ENCODE measurements around the gene HCFC1R1.

HCFC1R1 gene

DNA sequence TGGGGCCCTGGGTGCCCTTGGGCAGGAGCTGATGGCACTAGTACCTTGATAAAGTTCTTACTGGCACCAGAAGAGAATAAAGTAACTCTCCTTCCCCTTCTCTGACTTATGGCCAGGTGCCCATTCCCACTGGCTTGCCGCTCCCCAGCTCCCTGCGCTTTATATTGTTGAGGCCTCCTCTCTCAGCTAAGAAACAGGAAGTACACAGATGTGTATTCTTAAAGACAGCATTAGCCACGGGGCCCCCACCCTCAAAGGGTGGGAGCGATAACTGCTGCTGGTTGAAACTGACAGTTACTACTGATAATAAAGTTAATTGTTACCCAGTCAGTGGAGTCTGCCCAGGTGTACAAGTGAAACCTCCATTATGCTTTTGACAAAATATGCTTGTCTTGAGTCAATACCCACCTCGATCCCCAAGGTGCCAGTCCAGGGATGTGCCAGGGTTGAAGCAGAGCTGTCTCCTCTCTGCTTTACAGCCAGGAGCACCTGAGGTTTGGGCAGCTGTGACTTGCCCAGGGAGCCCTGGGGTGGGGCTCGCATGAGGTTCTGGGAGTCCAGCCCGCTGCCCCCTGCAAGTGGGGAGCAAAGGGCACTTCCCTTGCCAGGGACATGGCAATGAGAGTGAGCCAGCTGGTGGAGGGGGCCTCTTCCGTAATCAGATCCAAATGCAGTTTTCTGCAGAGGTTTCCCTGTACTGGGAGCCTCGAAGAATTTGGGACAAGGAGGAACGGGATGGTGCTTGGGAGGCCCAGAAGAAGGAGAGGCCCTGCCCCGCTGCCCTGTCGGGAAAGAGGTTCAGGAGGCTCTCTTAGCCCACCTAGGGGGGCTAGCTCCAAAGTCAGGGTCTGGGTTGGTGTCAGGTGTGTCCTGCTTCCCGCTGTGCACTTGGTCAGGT is 16.4 kb downstream of the HCFC1R1 start:
- H3K4me3 ChIP-seq (ENCODE audit: low read length in 2 of 2) = no peak overlapping the region
- H3K36me3 ChIP-seq (ENCODE audit: control insufficient read depth in 2 of 2, insufficient read depth in 2 of 2, low read length in 2 of 2) = no peaks in the 10 kb centered on the region
- H3K9me3 ChIP-seq (ENCODE audit: control insufficient read depth in 2 of 2, low read length in 2 of 2) = no peaks in the 10 kb centered on the region
- peaks cover 10% of the 10 kb centered on the region for H3K4me1 ChIP-seq (ENCODE audit: control insufficient read depth, insufficient read depth, low read length)
- no peak overlapping the region for H3K9ac ChIP-seq (ENCODE audit: low read length in 2 of 2)
- H3K27me3 ChIP-seq (ENCODE audit: control insufficient read depth in 1 of 2, insufficient read depth in 2 of 2, low read length in 2 of 2) = peaks cover 44 to 54% of the 10 kb centered on the region in 2 donors
- no peak overlapping the region for H3K27ac ChIP-seq (ENCODE audit: low read length)

DNA sequence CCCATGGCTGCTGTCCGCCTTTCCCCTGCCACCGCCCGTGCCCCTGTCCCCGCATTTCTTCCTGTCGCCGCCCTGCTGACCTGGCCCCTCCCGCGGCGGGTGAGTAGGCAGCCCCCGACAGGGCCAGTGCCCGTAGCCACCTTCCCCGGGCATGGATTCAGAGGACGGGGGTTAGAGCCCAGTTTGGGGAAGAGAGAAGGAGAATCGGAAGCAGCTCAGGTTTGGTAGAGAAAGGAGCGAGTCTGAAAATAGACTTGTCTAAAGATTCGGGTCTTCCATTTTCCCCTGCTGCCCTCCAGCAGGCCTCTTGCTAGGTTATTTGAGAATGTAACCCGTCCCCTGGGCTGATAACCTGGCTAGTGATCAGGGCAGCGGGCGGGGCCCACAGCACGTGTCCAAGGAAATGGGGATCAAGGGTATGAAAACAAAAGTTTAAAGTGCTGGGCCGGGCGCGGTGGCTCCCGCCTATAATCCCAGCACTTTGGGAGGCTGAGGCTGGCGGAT is 18.9 kb downstream of the HCFC1R1 start:
- Histone ChIP-seq H3K4me1 (ENCODE audit: control insufficient read depth, insufficient read depth, low read length) (peaks cover 10% of the 10 kb centered on the region), H3K9ac (ENCODE audit: low read length in 2 of 2) (no peak overlapping the region), H3K36me3 (ENCODE audit: control insufficient read depth in 2 of 2, insufficient read depth in 2 of 2, low read length in 2 of 2) (no peaks in the 10 kb centered on the region), H3K27me3 (ENCODE audit: control insufficient read depth in 1 of 2, insufficient read depth in 2 of 2, low read length in 2 of 2) (peaks cover 36 to 39% of the 10 kb centered on the region in 2 donors), H3K27ac (ENCODE audit: low read length) (no peak overlapping the region), H3K4me3 (ENCODE audit: low read length in 2 of 2) (peak overlapping the region in 1 of 2 donors; percentile 40), H3K9me3 (ENCODE audit: control insufficient read depth in 2 of 2, low read length in 2 of 2) (no peaks in the 10 kb centered on the region)

GRCh38 chr16:3004319-3004718 is 19.4 kb downstream of the HCFC1R1 start:
- Histone ChIP-seq H3K27me3 (ENCODE audit: control insufficient read depth in 1 of 2, insufficient read depth in 2 of 2, low read length in 2 of 2) (peaks cover 34% of the 10 kb centered on the region in 2 donors), H3K36me3 (ENCODE audit: control insufficient read depth in 2 of 2, insufficient read depth in 2 of 2, low read length in 2 of 2) (no peaks in the 10 kb centered on the region), H3K27ac (ENCODE audit: low read length) (no peak overlapping the region), H3K9ac (ENCODE audit: low read length in 2 of 2) (no peak overlapping the region), H3K4me1 (ENCODE audit: control insufficient read depth, insufficient read depth, low read length) (peaks cover 10% of the 10 kb centered on the region), H3K9me3 (ENCODE audit: control insufficient read depth in 2 of 2, low read length in 2 of 2) (no peaks in the 10 kb centered on the region), H3K4me3 (ENCODE audit: low read length in 2 of 2) (no peak overlapping the region)

GRCh38 chr16:3003582-3004270 is 20.0 kb downstream of the HCFC1R1 start:
- H3K27me3 ChIP-seq (ENCODE audit: control insufficient read depth in 1 of 2, insufficient read depth in 2 of 2, low read length in 2 of 2) = peaks cover 29 to 32% of the 10 kb centered on the region in 2 donors
- H3K4me1 ChIP-seq (ENCODE audit: control insufficient read depth, insufficient read depth, low read length) = peaks cover 10% of the 10 kb centered on the region
- H3K4me3 ChIP-seq (ENCODE audit: low read length in 2 of 2) = peak overlapping the region in 1 of 2 donors; percentile 44
- no peak overlapping the region for H3K9ac ChIP-seq (ENCODE audit: low read length in 2 of 2)
- no peak overlapping the region for H3K27ac ChIP-seq (ENCODE audit: low read length)
- no peaks in the 10 kb centered on the region for H3K36me3 ChIP-seq (ENCODE audit: control insufficient read depth in 2 of 2, insufficient read depth in 2 of 2, low read length in 2 of 2)
- H3K9me3 ChIP-seq (ENCODE audit: control insufficient read depth in 2 of 2, low read length in 2 of 2) = no peaks in the 10 kb centered on the region

DNA sequence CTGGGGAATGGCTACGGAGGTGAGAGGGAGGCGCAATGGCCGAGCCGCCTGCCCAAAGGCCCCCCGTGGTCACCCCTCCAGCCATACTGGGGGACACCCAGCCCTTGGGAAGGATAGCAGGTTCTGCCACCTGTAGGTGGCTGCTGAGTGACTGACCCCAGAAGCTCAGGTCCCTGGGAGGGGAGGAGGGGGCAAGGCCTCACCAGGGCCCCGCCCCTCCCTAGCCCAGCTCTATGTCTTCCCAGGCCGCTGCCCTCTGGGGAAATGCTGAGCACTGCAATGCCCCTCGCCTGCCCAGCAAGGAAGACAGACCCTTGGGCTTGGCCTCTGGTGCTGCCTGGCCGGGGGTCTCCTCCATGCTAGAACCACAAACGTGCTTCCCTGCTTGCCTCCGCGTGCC is 22.4 kb downstream of the HCFC1R1 start:
- Histone ChIP-seq H3K4me1 (ENCODE audit: control insufficient read depth, insufficient read depth, low read length) (peaks cover 7% of the 10 kb centered on the region), H3K27ac (ENCODE audit: low read length) (no peak overlapping the region), H3K9me3 (ENCODE audit: control insufficient read depth in 2 of 2, low read length in 2 of 2) (no peaks in the 10 kb centered on the region), H3K36me3 (ENCODE audit: control insufficient read depth in 2 of 2, insufficient read depth in 2 of 2, low read length in 2 of 2) (no peaks in the 10 kb centered on the region), H3K4me3 (ENCODE audit: low read length in 2 of 2) (no peak overlapping the region), H3K27me3 (ENCODE audit: control insufficient read depth in 1 of 2, insufficient read depth in 2 of 2, low read length in 2 of 2) (peaks cover 10 to 11% of the 10 kb centered on the region in 2 donors), H3K9ac (ENCODE audit: low read length in 2 of 2) (no peak overlapping the region)

DNA sequence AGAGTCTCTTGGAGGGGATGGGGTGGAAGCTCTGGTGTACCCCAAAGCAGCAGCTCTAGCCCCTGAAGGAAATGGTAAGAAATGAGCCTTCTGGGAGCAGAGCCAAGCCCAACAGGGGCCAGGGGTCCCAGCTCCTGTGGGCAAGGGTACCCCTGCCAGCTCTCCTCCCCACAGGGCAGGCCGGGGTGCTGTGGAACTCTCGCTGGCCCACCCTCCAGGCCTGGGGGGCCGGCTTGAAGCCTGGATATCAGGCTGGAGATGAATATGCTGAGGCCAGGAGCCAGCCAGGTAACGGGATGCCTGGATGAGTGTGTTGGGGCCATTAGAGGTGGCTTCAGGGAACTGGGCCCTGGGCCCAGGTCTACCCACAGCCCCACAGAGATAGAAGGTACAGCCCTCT is 23.2 kb downstream of the HCFC1R1 start:
- H3K4me3 ChIP-seq (ENCODE audit: low read length in 2 of 2) = no peak overlapping the region
- peaks cover 7% of the 10 kb centered on the region for H3K4me1 ChIP-seq (ENCODE audit: control insufficient read depth, insufficient read depth, low read length)
- H3K27me3 ChIP-seq (ENCODE audit: control insufficient read depth in 1 of 2, insufficient read depth in 2 of 2, low read length in 2 of 2) = peaks cover 4 to 8% of the 10 kb centered on the region in 2 donors
- H3K36me3 ChIP-seq (ENCODE audit: control insufficient read depth in 2 of 2, insufficient read depth in 2 of 2, low read length in 2 of 2) = no peaks in the 10 kb centered on the region
- H3K27ac ChIP-seq (ENCODE audit: low read length) = no peak overlapping the region
- H3K9ac ChIP-seq (ENCODE audit: low read length in 2 of 2) = no peak overlapping the region
- no peaks in the 10 kb centered on the region for H3K9me3 ChIP-seq (ENCODE audit: control insufficient read depth in 2 of 2, low read length in 2 of 2)

- Histone ChIP-seq H3K9ac (ENCODE audit: low read length in 2 of 2) (no peak overlapping the region), H3K27ac (ENCODE audit: low read length) (no peak overlapping the region), H3K4me3 (ENCODE audit: low read length in 2 of 2) (no peak overlapping the region), H3K9me3 (ENCODE audit: control insufficient read depth in 2 of 2, low read length in 2 of 2) (no peaks in the 10 kb centered on the region), H3K36me3 (ENCODE audit: control insufficient read depth in 2 of 2, insufficient read depth in 2 of 2, low read length in 2 of 2) (no peaks in the 10 kb centered on the region), H3K4me1 (ENCODE audit: control insufficient read depth, insufficient read depth, low read length) (peaks cover 7% of the 10 kb centered on the region), H3K27me3 (ENCODE audit: control insufficient read depth in 1 of 2, insufficient read depth in 2 of 2, low read length in 2 of 2) (peaks cover 2 to 7% of the 10 kb centered on the region in 2 donors)
Measured at GRCh38 chr16:2999929-3000328, 23.8 kb downstream of the HCFC1R1 start.

GRCh38 chr16:2996298-2996697 is 27.4 kb downstream of the HCFC1R1 start:
- Histone ChIP-seq H3K27ac (ENCODE audit: low read length) (no peak overlapping the region), H3K9me3 (ENCODE audit: control insufficient read depth in 2 of 2, low read length in 2 of 2) (no peaks in the 10 kb centered on the region), H3K27me3 (ENCODE audit: control insufficient read depth in 1 of 2, insufficient read depth in 2 of 2, low read length in 2 of 2) (peaks cover 0 to 3% of the 10 kb centered on the region in 2 donors), H3K4me3 (ENCODE audit: low read length in 2 of 2) (no peak overlapping the region), H3K4me1 (ENCODE audit: control insufficient read depth, insufficient read depth, low read length) (no peaks in the 10 kb centered on the region), H3K9ac (ENCODE audit: low read length in 2 of 2) (no peak overlapping the region), H3K36me3 (ENCODE audit: control insufficient read depth in 2 of 2, insufficient read depth in 2 of 2, low read length in 2 of 2) (no peaks in the 10 kb centered on the region)

- H3K4me3 ChIP-seq (ENCODE audit: low read length in 2 of 2) = no peak overlapping the region
- H3K9ac ChIP-seq (ENCODE audit: low read length in 2 of 2) = no peak overlapping the region
- no peaks in the 10 kb centered on the region for H3K4me1 ChIP-seq (ENCODE audit: control insufficient read depth, insufficient read depth, low read length)
- no peak overlapping the region for H3K27ac ChIP-seq (ENCODE audit: low read length)
- H3K27me3 ChIP-seq (ENCODE audit: control insufficient read depth in 1 of 2, insufficient read depth in 2 of 2, low read length in 2 of 2) = peaks cover 2 to 5% of the 10 kb centered on the region in 2 donors
- H3K36me3 ChIP-seq (ENCODE audit: control insufficient read depth in 2 of 2, insufficient read depth in 2 of 2, low read length in 2 of 2) = no peaks in the 10 kb centered on the region
- no peaks in the 10 kb centered on the region for H3K9me3 ChIP-seq (ENCODE audit: control insufficient read depth in 2 of 2, low read length in 2 of 2)
Measured at GRCh38 chr16:2992383-2993081, 31.2 kb downstream of the HCFC1R1 start.

DNA sequence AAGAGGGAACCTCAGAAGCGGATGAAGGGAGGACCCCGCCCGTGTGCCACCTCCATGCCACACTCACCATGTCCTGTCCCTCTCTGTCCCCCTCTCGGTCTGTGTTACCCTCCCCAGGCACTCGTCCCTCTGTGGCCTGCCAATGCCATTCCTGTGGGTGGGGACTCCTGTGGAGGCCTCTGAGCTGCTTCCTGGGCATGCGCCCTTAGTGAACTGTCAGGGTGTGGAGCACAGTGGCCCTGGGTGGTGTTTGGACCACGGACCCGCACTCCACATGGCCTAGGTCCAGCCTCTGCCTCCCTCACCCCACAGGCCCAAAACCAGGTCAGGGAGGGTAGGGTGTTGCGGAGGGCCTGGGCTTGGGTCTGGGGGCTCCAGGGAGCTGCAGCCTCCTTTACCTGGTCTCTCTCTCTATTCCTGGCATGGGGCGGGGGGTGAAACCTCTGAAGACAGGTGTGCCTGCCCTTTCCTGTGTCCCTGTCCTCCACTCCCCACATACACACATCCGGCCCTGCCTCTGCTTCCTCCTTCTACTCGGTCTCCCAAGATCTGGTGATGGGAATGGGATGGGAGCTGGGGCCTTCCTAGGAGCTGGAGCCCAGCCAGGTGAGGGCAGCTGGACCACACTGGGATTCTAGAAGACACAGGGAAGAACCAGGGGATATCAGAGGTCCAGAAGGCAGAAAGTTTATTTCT is 32.0 kb downstream of the HCFC1R1 start:
- no peak overlapping the region for H3K27ac ChIP-seq (ENCODE audit: low read length)
- H3K9ac ChIP-seq (ENCODE audit: low read length in 2 of 2) = no peak overlapping the region
- H3K27me3 ChIP-seq (ENCODE audit: control insufficient read depth in 1 of 2, insufficient read depth in 2 of 2, low read length in 2 of 2) = peaks cover 5 to 6% of the 10 kb centered on the region in 2 donors
- H3K36me3 ChIP-seq (ENCODE audit: control insufficient read depth in 2 of 2, insufficient read depth in 2 of 2, low read length in 2 of 2) = no peaks in the 10 kb centered on the region
- no peak overlapping the region for H3K4me3 ChIP-seq (ENCODE audit: low read length in 2 of 2)
- H3K9me3 ChIP-seq (ENCODE audit: control insufficient read depth in 2 of 2, low read length in 2 of 2) = no peaks in the 10 kb centered on the region
- H3K4me1 ChIP-seq (ENCODE audit: control insufficient read depth, insufficient read depth, low read length) = no peaks in the 10 kb centered on the region
